GM13977 (cell line): Measurements from ENCODE around the gene TINAG.

Experiments
- DNase-seq: peaks from one replicate; pipeline ENCODE4 v3.0.0; 2012; ENCODE audit warnings: low spot score
- CTCF ChIP-seq: IDR thresholded peaks from 2 replicates; pipeline ENCODE4 v1.5.1; 2012; ENCODE audit warnings: mild to moderate bottlenecking, control low read depth; ENCODE audit not compliant: insufficient read depth; ENCODE audit errors: extremely low read depth, missing control alignments
- in situ Hi-C: fragments of 300-500 bp; cut with MboI; formaldehyde crosslinking; loops from one replicate; pipeline ENCODE4 v1.12.0; 2022; ENCODE audit warnings: low sequenced_read_pairs, low pct_unique_long_range_greater_than_20kb, mixed read lengths, inconsistent platforms; ENCODE audit not compliant: unreplicated experiment

The TINAG gene

GRCh38 chr6:54431466-54431865 is 123.2 kb downstream of the TINAG start:
- no peak for TF ChIP-seq CTCF
- in situ Hi-C loops: no loop called here
- DNase-seq: no peak
